GM19023 (cell line): Measurements from ENCODE around the gene AKR1C2.
"Not testable (repeated sequence)": the region's sequence is repeated elsewhere in the genome, so short reads cannot be mapped to it uniquely, and the experiment has no call there.

Source experiments
- ATAC-seq: cut with Tn5 transposase; IDR thresholded peaks from one replicate; pipeline ENCODE4 v1.9.1; 2021; ENCODE audit warnings: mild to moderate bottlenecking, moderate library complexity; ENCODE audit not compliant: unreplicated experiment

AKR1C2 gene

DNA sequence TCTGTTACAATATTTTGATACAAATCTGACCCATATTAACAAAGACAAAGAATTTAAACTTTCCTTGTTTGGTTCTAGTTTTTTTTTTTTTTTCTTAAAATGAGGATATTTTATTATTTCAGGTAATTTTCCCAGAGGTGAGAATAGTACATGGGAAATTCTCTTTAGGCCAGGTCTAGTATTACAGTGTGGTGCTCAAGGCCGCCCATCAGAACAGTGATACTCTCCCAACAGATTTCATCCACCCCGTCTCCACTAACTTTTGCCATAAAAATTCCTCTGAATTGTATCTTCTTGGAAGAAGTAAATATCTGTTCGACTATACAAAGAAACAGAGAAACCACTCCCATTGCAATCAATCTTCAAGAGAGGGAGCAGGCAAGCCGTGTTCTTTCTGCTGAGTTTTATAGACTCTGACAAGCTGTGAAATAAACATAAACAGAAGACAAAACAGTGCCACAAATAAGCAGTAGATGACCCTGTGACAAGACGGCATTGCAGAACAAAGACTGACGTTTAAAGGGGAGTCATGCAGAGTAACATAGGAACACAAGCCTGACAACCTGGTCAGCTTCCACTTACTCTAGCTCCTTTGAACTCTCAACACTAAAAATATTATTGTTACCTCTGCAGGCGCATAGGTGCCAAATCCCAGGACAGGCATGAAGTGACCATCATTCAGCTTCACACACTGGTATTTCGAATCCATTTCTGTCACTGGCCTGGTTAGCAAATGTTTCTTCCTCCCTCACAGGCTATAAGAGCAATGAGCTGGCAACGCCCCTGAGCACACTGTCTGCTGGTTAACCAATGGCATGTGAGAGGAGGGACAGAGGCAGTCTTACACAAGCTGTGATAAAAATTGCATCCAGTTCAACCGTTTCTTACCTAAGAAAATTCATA lies at the start of gene AKR1C2:
AKR1C2 (minus strand) TSS at position 731 of the 903 bp plus-strand sequence; CDS start at position 709, 22 bp downstream.
- ATAC-seq, result not testable (repeated sequence)

DNA sequence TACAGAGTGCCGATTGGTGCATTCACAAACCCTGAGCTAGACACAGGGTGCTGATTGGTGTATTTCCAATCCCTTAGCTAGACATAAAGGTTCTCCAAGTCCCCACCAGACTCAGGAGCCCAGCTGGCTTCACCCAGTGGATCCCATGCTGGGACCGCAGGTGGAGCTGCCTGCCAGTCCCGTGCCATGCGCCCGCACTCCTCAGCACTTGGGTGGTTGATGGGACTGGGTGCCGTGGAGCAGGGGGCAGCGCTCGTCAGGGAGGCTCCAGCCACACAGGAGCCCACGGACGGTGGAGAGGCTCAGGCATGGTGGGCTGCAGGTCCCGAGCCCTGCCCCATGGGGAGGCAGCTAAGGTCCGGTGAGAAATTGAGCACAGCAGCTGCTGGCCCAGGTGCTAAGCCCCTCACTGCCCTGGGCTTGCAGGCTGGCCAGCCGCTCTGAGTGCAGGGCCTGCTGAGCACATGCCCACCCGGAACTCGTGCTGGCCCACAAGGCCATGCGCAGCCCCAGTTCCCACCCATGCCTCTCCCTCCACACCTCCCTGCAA lies 49.4 kb upstream of the AKR1C2 start:
- not testable (repeated sequence) for ATAC-seq

DNA sequence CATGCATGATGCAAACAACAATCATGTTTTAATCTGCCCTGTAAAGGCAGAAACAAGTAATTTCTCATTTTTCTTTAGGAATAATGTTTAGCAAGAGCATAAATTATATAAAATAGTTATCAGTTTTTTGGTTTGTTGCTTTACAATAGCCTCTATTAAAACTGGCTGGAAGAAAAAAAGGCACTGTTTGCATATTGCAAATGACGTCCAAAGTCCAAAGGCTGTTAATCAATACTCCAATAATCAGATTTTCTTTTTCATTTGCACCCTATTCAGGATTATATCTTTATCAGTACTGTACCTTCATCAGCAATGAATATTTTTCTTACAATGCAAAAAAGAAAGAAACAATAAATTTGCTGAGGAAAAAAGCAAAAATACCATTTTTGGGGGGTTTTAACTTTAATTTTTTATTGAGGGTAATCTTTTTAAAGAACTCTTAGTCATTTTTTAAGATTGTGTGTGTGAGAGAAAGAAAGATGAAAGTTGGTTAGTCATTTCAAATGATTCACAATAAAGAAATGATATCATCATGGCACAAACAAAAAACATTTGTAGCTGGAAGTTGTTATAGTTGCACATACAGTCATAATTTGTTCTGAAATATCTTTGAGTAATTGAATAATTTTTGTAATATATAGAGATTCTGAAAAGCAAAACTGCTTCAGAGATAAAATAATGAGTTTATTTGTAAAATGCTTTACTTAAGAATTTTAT lies 44.4 kb upstream of the AKR1C2 start:
- no peak for ATAC-seq

DNA sequence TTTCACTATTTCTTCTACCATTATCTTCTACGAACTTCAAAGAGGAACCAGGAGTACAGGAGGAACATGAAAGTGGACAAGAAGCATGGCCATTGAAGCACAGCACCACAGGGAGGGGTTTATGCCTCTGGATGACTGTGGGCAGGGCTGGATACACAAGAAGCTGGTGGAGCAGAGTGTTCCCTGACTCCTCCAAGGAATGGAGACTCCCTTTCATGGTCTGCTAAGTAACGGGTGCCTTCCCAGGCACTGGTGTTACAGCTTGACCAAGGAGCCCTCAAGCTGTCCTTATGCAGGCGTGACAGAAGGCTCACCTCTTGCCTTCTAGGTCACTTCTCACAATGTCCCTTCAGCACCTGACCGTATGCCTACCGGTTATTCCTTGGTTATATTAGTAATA lies 43.4 kb upstream of the AKR1C2 start:
- not testable (repeated sequence) for ATAC-seq

DNA sequence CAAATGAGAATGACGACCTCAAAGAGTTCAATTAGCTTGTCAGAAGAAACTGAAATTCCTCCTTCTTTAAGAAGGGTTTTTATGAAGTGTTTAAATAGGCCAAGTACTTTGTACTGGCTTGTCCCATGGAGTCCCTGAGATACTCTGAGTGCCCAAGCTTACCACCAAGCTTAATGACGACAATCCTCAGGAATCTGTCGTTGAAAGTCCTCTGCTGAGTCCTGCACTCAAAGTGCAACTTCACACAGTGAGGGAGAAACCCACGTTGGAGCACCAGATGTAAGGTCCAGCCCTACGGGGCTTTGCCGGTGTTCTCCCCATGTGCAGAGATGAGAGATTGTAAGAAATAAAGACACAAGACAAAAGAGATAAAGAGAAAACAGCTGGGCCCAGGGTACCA lies 42.8 kb upstream of the AKR1C2 start:
- no peak for ATAC-seq

DNA sequence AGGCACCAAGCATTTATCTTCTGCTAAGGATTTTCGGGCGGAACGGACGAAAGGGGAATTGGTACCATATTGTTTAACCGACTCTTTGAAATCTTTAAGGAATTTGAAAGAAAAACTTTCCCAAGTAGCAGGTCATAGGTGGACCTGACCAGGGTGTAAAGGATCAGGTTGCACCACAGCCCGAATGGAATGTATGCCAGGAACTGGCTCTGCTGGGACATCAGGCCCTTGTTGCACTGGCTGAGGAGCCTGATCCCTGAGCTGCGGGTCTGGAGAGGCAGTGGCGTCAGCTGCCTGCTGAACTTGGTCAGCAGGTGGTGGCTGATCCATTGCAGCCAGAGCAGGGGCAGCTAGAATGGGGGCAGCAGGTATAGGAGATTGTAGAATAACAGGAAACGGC lies 41.4 kb upstream of the AKR1C2 start:
- ATAC-seq, result no peak

DNA sequence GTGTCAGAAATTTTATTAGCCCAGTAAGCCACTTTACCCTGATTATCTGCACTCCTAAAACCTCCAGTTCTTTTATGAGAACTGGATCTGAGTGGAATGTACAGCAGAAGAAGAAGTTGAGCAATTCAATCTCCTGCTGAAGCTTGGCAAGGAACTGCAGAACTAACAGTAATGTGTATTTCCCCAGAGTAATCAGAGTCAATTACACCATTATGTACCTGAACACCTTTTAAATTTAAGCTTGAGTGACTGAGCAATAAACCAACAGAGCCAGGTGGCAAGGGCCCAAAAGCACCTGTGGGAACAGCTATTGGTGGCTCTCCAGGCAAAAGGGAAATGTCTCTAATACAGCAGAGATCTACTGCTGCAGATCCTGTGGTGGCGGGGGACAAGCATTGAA lies 40.1 kb upstream of the AKR1C2 start:
- ATAC-seq, result no peak

DNA sequence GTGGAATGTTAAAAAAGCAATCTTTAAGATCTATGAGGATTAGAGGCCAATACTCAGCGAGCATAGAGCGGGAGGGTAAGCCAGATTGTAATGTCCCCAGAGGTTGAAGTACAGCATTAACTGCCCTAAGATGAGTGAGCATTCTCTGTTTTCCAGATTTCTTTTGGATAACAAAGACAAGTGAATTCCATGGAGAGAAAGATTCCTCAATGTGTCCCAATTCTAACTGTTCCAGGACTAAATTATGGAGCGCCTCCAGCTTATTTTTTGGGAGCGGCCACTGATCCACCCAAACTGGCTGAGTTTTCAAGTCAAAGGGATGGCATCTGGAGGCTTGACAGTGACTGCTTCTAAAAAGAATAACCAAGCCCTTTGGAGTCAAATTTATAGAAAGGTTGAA lies 39.3 kb upstream of the AKR1C2 start:
- ATAC-seq, result no peak

DNA sequence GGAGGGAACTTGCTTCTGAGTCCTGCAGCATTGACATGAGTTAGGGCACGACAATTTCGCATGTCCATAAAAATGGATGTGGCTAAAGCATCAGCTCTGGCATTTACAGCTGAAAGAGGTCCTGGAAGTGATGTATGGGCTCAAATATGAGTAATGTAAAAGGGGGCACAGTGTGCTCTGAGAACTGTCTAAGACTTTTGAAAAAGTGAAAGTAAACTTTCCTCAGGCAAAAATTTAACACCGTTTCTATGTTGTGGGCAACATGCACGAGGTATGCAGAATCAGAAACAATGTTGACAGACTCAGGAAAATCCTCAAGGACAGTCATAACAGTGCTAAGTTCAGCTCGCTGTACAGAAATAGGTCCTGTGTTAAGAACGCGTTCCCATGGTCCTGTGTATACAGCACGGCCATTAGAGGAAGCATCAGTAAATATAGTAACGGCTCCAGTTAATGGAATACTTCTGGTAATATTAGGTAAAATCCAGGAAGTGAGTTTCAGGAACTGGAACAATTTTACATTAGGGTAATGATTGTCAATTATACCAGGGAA lies 37.9 kb upstream of the AKR1C2 start:
- ATAC-seq, result no peak

DNA sequence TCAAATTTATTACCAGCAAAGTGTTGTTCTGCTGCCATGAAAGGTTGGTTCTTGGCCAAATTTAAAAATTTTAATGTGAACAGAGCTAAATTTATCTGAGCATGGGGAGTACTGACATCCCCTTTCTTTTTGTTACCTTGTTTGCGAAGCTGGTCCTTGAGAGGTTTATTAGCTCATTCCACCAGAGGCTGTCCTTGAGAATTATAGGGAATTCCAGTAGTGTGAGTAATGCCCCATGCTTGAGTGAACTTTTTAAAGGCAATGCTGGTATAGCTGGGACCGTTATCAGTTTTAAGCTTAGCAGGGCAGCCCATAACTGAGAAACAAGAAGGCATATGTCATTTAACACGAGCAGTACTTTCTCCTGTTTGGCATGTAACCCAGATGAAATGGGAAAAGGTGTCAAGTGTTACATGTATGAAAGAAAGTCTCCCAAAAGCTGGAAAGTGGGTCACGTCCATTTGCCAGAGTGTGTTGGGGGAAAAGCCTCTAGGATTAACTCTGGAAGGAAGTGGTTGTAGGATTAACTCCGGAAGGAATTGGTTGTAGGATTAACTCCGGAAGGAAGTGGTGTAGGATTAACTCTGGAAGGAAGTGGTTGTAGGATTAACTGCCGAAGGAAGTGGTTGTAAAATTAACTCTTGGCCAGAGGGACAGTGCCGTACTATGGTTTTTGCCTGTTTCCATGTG lies 37.3 kb upstream of the AKR1C2 start:
- no peak for ATAC-seq

DNA sequence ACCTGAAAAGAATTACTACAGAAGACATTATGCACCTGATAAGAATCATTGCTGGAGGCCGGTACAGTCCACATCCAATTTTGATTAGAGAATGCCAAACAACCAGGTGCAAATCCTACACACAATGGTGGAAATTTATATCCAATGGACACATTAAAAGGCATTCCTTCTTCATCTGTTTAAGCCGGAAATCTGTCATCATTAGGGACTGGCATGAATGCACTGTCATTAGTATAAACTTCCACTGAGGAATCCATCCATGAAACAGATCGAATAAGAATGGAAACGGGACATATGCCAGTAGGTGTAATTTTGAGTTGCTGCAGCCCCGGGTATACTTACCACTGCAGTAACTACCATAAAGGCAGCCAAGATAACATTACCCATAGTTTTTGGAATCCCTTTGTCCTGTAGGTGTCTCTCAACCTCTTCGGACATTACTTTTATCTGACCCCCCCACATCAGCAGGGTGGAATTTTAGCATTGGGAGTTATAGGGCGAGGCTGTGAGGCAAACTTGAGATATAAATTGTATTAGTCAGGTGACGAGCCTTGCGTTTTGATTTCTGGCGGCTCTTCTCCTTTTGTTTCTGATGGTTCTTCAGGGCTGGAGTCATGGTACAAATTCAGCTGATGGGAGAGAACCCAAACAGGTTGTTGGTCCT lies 36.5 kb upstream of the AKR1C2 start:
- ATAC-seq, result no peak

DNA sequence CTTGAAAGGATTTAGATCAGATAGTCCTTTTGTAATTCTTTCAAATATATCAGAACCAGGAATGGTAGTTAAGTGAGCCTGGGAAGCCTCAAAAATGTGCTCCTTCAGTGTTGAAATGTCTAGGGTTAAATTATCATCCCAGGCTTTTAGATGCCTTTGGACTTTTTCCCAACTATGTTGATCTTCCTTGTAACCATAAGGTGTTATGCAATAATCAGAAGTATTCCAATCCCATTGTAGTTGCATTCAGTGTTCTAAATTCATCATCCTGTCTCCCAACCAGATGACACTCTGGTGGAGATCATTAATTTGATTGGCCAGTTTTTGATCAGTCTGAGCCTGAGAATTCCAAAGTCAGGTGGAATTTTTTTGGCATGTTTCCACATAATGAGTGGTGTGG lies 35.1 kb upstream of the AKR1C2 start:
- no peak for ATAC-seq

DNA sequence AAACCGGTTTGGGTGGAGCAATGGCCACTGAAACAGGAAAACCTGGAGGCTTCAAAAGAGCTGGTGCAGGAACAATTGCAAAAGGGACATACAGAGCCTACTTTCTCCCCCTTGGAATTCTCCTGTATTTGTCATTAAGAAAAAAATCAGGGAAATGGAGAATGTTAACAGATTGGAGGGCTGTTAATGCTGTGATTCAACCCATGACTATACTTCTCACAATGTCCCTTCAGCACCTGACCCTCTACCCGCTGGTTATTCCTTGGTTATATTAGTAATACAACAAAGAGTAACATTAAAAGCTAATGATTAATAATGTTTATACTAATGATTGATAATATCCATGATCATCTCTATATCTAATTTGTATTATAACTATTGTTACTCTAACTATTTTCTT lies 34.4 kb upstream of the AKR1C2 start:
- ATAC-seq, result no peak

DNA sequence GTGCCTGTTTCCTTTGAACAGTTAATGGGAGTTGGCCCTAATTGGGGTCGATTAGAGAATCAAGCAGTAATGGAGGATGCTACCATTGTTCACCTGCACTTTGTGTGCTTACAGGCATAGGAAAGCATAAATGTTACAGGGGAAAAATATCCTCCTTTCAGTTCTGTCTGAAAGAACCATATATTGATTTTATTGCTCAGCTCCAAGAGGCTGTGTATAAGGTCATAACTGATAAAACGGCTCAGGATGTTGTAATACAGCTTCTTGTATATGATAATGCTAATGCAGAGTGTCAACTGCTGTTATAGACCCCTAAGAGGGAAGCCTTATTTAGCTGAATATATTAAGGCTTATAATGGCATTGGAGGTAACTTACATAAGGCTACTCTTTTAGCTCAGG lies 32.9 kb upstream of the AKR1C2 start:
- no peak for ATAC-seq

DNA sequence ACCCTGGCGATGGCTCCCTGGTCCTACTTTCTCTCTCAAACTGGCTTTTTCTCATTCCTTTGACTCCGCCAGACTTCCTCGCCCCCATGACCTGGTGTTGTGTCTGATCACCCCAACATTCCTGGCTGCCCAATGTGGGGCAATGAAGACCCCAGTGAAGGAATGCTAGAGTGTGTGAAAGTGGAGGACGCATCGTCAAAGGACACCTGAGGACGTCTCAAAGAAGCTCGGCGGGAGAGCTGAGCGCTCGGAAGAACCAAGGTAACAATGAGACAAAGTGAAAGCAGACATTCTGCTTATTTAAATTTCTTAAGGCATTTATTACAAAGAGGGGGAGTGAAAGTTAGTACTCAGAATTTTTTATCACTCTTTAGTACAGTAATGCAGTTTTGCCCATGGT lies 31.7 kb upstream of the AKR1C2 start:
- no peak for ATAC-seq

DNA sequence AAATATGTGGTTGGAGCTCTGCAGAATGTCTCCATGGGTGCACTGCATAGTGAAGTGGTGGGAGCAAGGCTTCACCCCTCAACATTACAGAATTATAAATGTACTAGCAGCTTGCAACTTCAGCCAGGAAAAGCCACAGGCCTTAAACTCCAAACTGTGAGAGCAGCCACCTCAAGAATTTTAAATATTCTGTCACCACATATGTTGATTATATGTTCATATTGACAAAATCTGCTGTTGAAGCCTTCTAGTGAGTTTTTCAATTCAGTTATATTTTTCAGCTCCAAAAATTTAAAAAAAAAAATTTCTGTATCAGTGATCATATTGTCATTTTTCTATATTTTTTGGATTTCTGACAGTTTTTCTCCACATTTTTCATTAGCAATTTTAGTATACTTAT lies 30.9 kb upstream of the AKR1C2 start:
- no peak for ATAC-seq

DNA sequence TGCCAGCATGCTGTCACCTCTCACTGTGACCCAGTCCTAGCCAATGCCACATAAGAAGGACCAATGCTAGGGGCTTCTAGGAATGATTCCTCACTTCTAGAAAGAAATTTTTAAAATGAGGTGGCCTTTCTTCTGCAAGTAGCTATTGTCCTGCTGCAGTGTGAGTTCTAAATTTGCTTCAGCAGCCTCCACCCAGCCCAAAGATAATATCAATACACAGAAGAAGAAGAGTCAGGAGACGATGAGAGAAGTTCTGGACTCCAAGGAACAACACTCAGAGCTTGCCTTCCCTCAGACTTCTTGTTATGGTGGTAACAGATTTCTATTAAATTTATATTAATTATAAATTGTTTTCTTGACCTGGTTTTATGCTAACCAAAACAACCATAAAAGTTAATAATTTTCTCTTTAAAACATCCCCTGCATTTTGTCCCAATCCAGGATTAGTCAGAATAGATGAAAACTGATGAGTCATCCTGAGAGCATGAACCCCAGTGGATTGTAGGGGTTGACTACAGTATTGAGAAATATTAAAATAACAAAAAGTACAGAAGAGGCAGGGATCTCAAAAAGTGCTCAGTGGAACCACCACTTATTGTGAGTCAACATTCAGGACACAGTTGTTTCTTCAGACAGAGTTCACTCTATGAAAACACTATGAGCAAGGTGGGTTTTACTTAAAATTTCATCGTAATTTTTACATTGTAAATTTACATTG lies 29.6 kb upstream of the AKR1C2 start:
- no peak for ATAC-seq

DNA sequence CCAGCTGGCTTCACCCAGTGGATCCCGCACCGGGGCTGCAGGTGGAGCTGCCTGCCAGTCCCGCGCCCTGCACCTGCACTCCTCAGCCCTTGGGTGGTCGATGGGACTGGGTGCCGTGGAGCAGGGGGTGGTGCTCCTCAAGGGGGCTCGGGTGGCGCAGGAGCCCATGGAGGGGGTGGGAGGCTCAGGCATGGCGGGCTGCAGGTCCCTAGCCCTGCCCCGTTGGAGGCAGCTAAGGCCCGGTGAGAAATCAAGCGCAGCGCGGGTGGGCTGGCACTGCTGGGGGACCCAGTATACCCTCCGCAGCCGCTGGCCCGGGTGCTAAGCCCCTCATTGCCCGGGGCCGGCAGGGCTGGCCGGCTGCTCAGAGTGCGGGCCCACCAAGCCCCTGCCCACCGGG lies 28.8 kb upstream of the AKR1C2 start:
- not testable (repeated sequence) for ATAC-seq

DNA sequence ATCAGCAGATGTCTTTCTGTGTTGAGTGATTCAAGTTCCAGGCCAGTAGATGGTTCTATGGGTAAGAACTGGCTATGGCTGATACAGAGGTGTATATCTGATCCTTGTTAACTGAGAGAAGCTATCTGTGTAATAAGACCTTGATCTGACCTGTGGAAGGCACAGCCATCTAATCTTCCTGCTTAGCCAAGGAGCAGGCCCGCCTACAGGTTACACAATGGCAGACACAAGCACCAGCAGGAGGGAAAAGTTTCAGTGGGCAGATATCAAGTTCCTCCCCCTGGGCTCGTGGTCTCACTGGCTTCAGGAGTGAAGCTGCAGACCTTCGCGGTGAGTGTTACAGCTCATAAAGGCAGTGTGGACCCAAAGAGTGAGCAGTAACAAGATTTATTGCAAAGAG lies 27.9 kb upstream of the AKR1C2 start:
- not testable (repeated sequence) for ATAC-seq

DNA sequence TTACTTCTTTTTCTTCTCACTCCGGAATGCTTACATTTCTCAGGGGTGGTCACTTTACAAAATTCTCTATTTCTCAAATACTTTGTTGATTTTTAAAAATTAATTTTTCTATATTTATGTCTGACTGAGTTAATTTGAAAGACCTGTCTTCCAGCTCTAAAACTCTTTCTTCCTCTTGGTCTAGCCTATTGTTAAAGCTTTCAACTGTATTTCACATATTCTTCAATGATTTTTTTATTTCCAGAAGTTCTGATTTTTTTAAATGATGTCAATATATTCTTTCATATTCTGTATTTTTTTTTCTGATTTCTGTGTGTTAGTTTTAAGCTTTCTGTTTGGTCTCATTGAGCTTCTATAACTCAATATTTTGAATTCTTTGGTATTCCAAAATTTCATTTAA lies 27.3 kb upstream of the AKR1C2 start:
- ATAC-seq, result no peak
